Skeletal muscle satellite cell (primary cell): ENCODE measurements around the gene NDUFA5.

Experiments
- H3K27me3 ChIP-seq: 2 replicates; pipeline ENCODE4 v1.7.0; 2013; ENCODE audit warnings: low read length; ENCODE audit not compliant: control insufficient read depth, insufficient read depth
- H3K36me3 ChIP-seq: 2 replicates; pipeline ENCODE4 v1.7.0; 2013; ENCODE audit warnings: mild to moderate bottlenecking, control low read depth, low read length; ENCODE audit not compliant: insufficient read depth
- H3K4me1 ChIP-seq: 2 replicates; pipeline ENCODE4 v1.7.0; 2013; ENCODE audit warnings: low read length; ENCODE audit not compliant: control insufficient read depth, insufficient read depth
- H3K4me2 ChIP-seq: 2 replicates; pipeline ENCODE4 v1.7.0; 2013; ENCODE audit warnings: mild to moderate bottlenecking, low read length
- H3K4me3 ChIP-seq: 2 replicates; pipeline ENCODE4 v1.7.0; 2013; ENCODE audit warnings: low read length
- H3K9ac ChIP-seq: 2 replicates; pipeline ENCODE4 v1.7.0; 2013; ENCODE audit warnings: mild to moderate bottlenecking, low read depth, low read length, moderate library complexity
- H3K9me3 ChIP-seq: replicated peaks from 2 replicates; pipeline ENCODE4 v1.7.0; 2013; ENCODE audit warnings: mild to moderate bottlenecking, control low read depth, low read length

NDUFA5 gene

DNA sequence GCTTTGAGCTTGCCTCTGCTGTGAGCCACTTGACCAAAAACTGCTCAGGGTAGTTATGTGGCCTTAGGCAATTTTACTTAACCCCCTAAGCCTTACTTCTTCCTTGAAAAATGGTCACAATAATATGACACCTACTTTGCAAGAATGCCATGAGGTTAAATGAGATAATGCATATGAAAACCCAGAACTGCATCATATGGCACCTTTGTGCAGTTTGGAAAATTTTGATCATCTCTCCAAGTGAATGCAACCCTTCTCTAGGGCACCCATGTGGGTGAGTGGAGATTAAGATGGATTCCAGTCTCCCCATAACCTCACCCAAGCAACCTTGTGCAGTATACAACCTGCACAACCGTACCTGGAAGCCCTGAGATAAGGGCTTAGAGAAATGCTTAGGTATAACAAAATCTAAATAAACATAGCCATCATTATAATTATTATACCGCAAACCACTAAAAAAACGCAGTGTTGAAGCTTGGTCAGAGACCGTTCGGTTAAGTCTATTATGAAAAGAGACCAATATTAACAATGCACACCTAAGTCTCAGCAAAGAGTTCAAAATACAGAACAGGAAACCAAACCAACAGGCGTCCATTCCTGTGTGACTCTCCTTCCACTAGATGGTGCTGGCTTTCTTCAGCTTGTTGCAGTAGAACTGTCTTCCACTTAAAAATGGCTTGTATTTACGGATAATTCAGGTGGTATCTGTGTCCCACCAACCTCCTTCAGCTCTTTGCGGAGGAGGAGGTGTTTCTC is 23.0 kb upstream of the NDUFA5 start:
- H3K36me3 ChIP-seq = no peaks in the 10 kb centered on the region
- H3K4me3 ChIP-seq = no peak overlapping the region
- H3K9me3 ChIP-seq = no peaks in the 10 kb centered on the region
- H3K4me2 ChIP-seq = peak overlapping the region; percentile 53
- H3K9ac ChIP-seq = no peak overlapping the region
- no peaks in the 10 kb centered on the region for H3K4me1 ChIP-seq
- H3K27me3 ChIP-seq = no peaks in the 10 kb centered on the region

DNA sequence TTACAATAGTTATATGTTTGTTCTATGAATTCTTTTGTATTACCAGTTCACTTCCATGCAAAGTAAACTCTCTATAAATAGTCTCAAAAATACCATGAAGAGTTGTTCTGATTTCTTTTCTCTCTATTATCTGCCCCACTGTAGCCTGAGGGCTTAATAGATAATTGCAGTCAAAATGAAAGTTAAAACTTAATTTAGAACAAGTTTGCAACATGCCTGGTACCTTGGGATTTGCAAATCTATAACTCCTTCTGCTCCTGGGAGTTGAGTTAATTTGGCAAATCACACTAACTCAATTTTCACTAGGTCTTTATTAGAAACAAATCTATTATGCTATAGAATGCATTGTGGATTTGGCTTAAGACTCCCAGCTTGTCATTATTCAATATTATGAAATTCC is 21.8 kb upstream of the NDUFA5 start:
- Histone ChIP-seq H3K4me1 (no peaks in the 10 kb centered on the region), H3K4me2 (no peak overlapping the region), H3K36me3 (no peaks in the 10 kb centered on the region), H3K9me3 (no peaks in the 10 kb centered on the region), H3K4me3 (no peak overlapping the region), H3K27me3 (no peaks in the 10 kb centered on the region), H3K9ac (no peak overlapping the region)

DNA sequence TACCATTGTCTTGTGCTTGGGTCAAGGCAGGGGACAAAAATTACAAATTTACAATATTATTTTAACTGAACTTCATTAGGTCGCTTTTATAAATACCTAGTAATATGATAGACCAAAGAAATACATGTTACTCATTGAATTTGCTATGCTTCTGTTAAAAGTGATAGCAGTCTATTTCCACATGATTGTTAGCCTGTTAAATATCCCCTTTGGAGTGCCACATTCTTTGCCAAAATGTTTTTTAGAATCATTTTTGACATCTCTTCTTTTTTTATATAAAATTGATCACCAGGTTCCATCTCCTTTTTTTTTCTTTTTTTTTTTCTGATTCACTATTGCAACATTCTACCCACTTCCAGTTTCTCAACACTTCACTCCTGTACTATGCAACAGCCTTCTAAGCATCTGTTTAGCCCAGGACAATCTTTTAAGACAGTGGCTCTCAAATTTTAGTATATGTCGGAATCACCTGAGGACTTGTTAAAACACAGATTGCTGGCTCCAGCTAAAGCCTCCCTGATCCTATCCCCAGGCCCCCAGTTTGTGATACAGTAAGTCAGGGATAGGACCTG is 16.4 kb upstream of the NDUFA5 start:
- no peak overlapping the region for H3K4me3 ChIP-seq
- no peaks in the 10 kb centered on the region for H3K4me1 ChIP-seq
- no peaks in the 10 kb centered on the region for H3K27me3 ChIP-seq
- no peak overlapping the region for H3K9ac ChIP-seq
- no peaks in the 10 kb centered on the region for H3K9me3 ChIP-seq
- H3K36me3 ChIP-seq = no peaks in the 10 kb centered on the region
- no peak overlapping the region for H3K4me2 ChIP-seq

DNA sequence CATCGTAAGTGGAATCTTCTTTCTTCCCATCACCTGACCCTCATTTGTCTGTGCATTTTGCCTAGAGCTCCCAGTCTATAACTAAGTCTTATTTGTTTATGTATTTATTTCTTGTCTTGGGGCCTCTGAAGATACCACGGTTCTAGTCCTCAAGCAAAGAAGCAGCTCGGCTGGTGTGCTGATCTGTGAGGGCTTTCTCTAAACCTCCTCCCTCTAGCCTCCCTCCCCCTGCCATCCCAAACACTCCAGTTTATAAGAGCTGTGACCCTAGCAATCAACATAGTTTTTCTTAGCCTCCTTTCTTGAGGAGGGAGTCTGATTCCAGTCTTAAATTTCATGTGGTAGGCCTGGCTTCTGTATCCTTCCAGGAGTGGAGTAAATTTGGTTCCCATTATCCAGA is 15.7 kb upstream of the NDUFA5 start:
- no peaks in the 10 kb centered on the region for H3K4me1 ChIP-seq
- H3K4me3 ChIP-seq = no peak overlapping the region
- H3K4me2 ChIP-seq = no peak overlapping the region
- no peaks in the 10 kb centered on the region for H3K36me3 ChIP-seq
- H3K27me3 ChIP-seq = no peaks in the 10 kb centered on the region
- H3K9me3 ChIP-seq = no peaks in the 10 kb centered on the region
- H3K9ac ChIP-seq = no peak overlapping the region

DNA sequence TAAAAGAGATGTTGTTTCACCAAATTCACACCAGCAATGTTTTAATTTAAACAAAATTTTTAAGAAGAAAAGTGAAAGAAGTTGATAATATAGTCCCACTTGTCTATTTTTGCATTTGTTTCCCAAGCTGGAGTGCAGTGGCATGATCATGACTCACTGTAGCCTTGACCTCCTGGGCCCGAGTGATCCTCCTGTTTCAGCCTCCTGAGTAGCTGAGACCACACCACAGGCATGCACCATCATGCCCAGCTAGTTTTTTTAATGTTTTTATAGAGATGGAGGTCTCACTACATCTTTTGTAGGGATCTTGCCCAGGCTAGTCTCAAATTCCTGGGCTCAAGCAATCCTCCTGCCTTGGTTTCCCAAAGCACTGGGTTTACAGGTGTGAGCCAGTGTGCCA is 14.1 kb upstream of the NDUFA5 start:
- no peak overlapping the region for H3K9ac ChIP-seq

DNA sequence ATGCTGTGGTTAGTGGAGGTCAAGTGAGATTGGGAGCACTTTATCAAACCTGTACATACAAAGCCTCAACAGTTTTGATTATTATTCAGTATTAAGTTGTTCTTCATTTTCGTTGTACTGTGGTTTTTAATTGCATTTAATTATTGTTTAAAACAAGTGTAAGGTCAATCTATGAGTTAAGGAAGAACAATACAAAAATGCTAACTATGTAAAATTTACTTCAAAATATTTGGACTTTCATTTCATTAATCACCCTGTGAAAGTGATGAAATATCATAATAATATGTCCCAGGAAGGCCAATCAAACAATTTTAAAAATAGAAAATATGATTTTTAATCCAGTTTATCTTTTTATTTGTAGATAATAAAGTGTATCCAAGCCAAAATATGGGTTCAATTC is 13.6 kb upstream of the NDUFA5 start:
- no peaks in the 10 kb centered on the region for H3K27me3 ChIP-seq
- H3K4me1 ChIP-seq = no peaks in the 10 kb centered on the region
- no peak overlapping the region for H3K4me2 ChIP-seq
- H3K9ac ChIP-seq = no peak overlapping the region
- no peak overlapping the region for H3K4me3 ChIP-seq
- no peaks in the 10 kb centered on the region for H3K9me3 ChIP-seq
- no peaks in the 10 kb centered on the region for H3K36me3 ChIP-seq

More for the DNA sequence above, 14.1 kb upstream of the NDUFA5 start:
- no peak overlapping the region for H3K4me2 ChIP-seq
- H3K4me3 ChIP-seq = no peak overlapping the region
- H3K9me3 ChIP-seq = no peaks in the 10 kb centered on the region
- no peaks in the 10 kb centered on the region for H3K4me1 ChIP-seq
- H3K36me3 ChIP-seq = no peaks in the 10 kb centered on the region
- no peaks in the 10 kb centered on the region for H3K27me3 ChIP-seq

DNA sequence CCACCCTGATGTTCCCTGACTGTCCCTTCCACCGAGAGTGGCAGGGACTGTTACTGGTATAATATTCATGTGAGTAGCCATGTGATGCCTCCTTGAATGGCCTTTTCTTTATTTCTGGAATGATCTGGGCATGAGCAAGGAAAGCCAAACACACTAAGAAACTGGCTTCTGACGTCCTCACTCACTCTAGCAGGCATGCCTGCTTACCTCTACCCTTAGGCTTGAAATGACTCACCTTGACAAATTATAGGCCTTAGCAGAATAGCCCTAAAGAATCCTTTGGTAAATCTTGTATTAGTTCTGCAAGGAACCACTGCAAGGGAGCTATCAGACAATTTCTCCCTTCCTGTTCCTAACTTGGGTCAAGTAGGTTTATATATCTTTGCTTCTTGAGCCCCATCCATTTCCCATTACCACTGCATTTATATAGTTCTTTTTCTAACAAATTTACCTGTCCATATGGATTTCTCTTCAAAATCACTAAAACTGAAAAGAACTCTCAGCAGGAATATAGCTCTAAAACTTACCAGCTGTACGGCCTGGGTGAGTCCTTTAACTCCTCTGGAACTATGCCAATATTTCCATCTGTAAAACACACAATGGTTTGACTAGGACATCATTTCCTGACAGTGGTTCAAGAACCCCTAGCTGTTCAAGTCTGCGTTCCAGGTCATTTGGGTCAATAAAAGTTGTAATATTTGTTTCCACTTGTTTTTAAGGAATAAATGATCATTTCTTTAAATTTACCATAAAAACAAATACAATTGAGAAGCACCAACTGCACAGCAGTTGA is 13.0 kb upstream of the NDUFA5 start:
- Histone ChIP-seq H3K4me1 (no peaks in the 10 kb centered on the region), H3K4me3 (no peak overlapping the region), H3K36me3 (no peaks in the 10 kb centered on the region), H3K4me2 (no peak overlapping the region), H3K9ac (no peak overlapping the region), H3K9me3 (no peaks in the 10 kb centered on the region), H3K27me3 (no peaks in the 10 kb centered on the region)

DNA sequence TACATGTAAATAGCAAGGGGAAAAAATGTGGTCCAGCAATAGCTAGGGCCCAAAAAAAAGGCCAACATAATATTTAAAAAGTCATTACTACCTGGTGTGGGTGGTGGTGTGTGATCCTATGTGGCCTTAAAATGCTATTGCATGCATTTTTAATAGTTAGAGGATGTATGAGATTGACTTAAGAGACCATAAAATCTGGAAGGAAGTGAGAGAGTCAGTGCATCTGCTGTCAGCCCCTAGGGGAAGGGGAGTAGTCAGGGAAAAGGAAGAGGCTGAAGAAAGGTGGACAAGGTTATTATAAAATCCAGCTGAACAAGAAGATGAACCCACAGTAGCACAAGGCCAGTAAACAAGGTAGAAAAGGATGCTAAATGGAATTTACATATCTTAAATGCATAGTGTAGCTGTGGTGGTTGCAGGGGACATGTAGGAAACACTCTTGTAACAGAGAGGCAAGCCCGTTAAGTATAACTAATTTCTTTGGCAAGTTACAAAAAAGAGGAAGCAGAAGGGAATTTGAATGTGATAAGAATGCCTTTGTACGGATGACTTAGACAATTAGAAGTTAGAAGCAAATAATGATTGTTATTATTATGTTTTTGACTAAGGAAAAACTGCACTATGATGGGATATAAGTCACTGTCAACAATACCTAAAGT is 11.9 kb upstream of the NDUFA5 start:
- H3K27me3 ChIP-seq = no peaks in the 10 kb centered on the region
- H3K4me1 ChIP-seq = no peaks in the 10 kb centered on the region
- H3K9me3 ChIP-seq = no peaks in the 10 kb centered on the region
- no peaks in the 10 kb centered on the region for H3K36me3 ChIP-seq
- H3K9ac ChIP-seq = no peak overlapping the region
- no peak overlapping the region for H3K4me3 ChIP-seq
- H3K4me2 ChIP-seq = no peak overlapping the region

DNA sequence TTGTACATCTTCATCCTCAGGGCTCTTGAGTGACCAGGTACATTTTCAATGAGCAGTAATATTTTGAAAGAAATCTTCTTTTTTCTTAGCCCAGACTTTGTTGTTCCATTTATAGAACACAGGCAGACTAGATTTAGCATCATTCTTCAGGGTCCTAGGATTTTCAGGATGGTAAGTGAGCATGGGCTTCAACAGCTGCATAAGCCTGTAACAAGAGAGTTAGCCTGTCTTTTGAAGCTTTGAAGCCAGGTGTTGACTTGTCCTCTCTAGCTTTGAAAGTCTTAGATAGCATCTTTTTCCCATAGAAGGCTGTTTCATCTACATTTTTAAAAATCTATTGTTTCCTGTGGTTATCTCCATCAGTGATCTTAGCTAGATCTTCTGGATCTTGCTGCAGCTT is 4.5 kb upstream of the NDUFA5 start:
- Histone ChIP-seq H3K4me3 (no peak overlapping the region), H3K9ac (no peak overlapping the region), H3K9me3 (no peaks in the 10 kb centered on the region), H3K4me1 (peaks cover 6% of the 10 kb centered on the region), H3K4me2 (no peak overlapping the region), H3K27me3 (no peaks in the 10 kb centered on the region), H3K36me3 (no peaks in the 10 kb centered on the region)

DNA sequence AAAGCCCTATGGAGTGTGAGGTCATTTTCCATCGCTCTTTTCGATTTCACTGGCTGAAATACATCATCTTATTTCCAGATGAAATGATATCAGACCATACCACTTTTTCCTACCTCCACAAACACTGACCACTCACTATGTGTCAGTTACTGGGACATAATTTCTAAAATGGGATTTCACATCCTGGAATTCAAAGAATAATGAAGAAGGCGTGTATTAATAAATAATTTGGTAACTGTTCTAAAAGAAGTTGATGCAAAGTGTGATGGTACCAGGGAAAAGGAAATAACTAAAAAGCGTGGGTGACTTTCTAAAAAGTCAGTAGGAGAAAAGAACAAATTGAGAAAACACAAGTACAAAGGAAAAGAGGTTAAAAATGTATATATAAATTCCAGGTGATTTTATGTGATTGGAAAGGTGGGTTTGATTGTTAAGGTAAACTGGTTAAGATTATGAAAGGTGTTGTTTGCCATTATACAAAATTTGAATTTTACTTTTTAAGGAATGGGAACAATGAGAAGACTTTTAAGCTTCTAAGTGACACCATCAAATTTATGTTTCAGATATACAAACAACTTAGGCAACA is 764 bp upstream of the NDUFA5 start:
- peak overlapping the region; percentile 86 for H3K4me2 ChIP-seq
- no peaks in the 10 kb centered on the region for H3K9me3 ChIP-seq
- no peaks in the 10 kb centered on the region for H3K27me3 ChIP-seq
- no peaks in the 10 kb centered on the region for H3K36me3 ChIP-seq
- peak overlapping the region; percentile 93 for H3K9ac ChIP-seq
- peaks cover 13% of the 10 kb centered on the region for H3K4me1 ChIP-seq
- peak overlapping the region; percentile 86 for H3K4me3 ChIP-seq

DNA sequence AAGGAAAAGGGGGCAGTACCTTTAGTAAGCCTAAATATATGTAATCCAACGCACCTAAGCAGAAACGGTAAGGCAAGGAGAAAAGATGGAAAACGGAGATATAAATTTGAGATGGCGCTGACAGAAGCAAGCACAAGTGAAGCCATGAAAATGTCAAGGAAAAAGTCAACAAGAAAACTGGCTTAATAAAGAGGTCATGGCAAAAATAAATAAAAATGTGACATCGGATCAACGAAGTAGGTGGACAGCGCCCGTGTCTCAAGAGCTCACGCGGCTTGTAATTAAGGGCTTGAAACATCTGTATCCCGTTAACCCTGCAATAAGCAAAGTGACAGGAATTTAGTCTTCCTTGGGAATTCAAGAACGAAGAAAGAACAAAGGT is 611 bp downstream of the NDUFA5 start:
- peak overlapping the region; percentile 76 for H3K4me2 ChIP-seq
- no peaks in the 10 kb centered on the region for H3K36me3 ChIP-seq
- H3K4me1 ChIP-seq = peaks cover 13% of the 10 kb centered on the region
- H3K27me3 ChIP-seq = no peaks in the 10 kb centered on the region
- peak overlapping the region; percentile 86 for H3K4me3 ChIP-seq
- H3K9me3 ChIP-seq = no peaks in the 10 kb centered on the region
- H3K9ac ChIP-seq = peak overlapping the region; percentile 93
